CD14-positive monocyte (primary cell): ENCODE measurements around the gene BRINP3. TPM values are rescaled to one million over a fixed set of nuclear protein-coding genes. Genes with fewer than 3 reads are reported as not detected.

Experiments
- DNase-seq, 3 donors: peaks; one replicate each; pipeline ENCODE4 v3.0.0-alpha.2; 2011 to 2022
- H2AFZ ChIP-seq: 2 replicates; pipeline ENCODE4 v1.6.0; 2012; ENCODE audit warnings: mild to moderate bottlenecking, low read depth, low read length, inconsistent platforms; ENCODE audit not compliant: insufficient read depth, poor library complexity, severe bottlenecking
- H3K27ac ChIP-seq, 2 donors: 1 replicate in 1 of 2; 2 replicates in 1 of 2; pipeline ENCODE4 v1.5.1; 2012 to 2013; ENCODE audit warnings: low read length in 2 of 2, control low read depth in 1 of 2, inconsistent platforms in 1 of 2, low read depth in 1 of 2, mild to moderate bottlenecking in 1 of 2
- H3K27me3 ChIP-seq, 2 donors: one replicate each; pipeline versions ENCODE4 v1.6.0 to v1.6.1; 2011 to 2013; ENCODE audit warnings: low read length in 2 of 2; ENCODE audit not compliant: control insufficient read depth in 2 of 2, insufficient read depth in 2 of 2
- H3K36me3 ChIP-seq, 2 donors: replicated peaks in 1 of 2; 1 replicate in 1 of 2; 2 replicates in 1 of 2; pipeline versions ENCODE4 v1.5.1 to v1.6.1; 2012 to 2013; ENCODE audit warnings: low read length in 2 of 2, control low read depth in 1 of 2, inconsistent platforms in 1 of 2, mild to moderate bottlenecking in 1 of 2; ENCODE audit not compliant: insufficient read depth in 2 of 2, control insufficient read depth in 1 of 2
- H3K4me1 ChIP-seq, 2 donors: 1 replicate in 1 of 2; 2 replicates in 1 of 2; pipeline versions ENCODE4 v1.5.1 to v1.6.1; 2012 to 2013; ENCODE audit warnings: low read length in 2 of 2, control low read depth in 1 of 2, inconsistent platforms in 1 of 2, mild to moderate bottlenecking in 1 of 2, moderate library complexity in 1 of 2; ENCODE audit not compliant: insufficient read depth in 2 of 2, control insufficient read depth in 1 of 2
- H3K4me2 ChIP-seq: replicated peaks from 2 replicates; pipeline ENCODE3; 2012; ENCODE audit warnings: low read length, moderate library complexity, mild to moderate bottlenecking; ENCODE audit not compliant: poor library complexity, severe bottlenecking; ENCODE audit errors: extremely low read depth
- H3K4me3 ChIP-seq, 3 experiments: fragments of 200-600 bp in 1 of 3; sonication (generic) in 1 of 3; replicated peaks in 1 of 3; 1 replicate in 2 of 3; 2 replicates in 1 of 3; pipeline ENCODE4 v1.5.1; 2011 to 2013; ENCODE audit warnings: low read length in 3 of 3, mild to moderate bottlenecking in 3 of 3, control low read depth in 2 of 3, low read depth in 2 of 3, inconsistent platforms in 1 of 3, moderate library complexity in 1 of 3
- H3K79me2 ChIP-seq: 2 replicates; pipeline ENCODE4 v1.6.0; 2012; ENCODE audit warnings: mild to moderate bottlenecking, control low read depth, inconsistent platforms, low read length, moderate library complexity; ENCODE audit not compliant: insufficient read depth
- H3K9ac ChIP-seq: 2 replicates; pipeline ENCODE4 v1.6.0; 2017; ENCODE audit warnings: low read length, mild to moderate bottlenecking; ENCODE audit not compliant: insufficient read depth, poor library complexity, severe bottlenecking
- H3K9me3 ChIP-seq, 2 donors: replicated peaks in 1 of 2; 1 replicate in 1 of 2; 2 replicates in 1 of 2; pipeline versions ENCODE4 v1.5.1 to v1.6.1; 2012 to 2013; ENCODE audit warnings: low read length in 2 of 2, control low read depth in 1 of 2; ENCODE audit not compliant: control insufficient read depth in 1 of 2, insufficient read depth in 1 of 2
- H4K20me1 ChIP-seq: 2 replicates; pipeline ENCODE4 v1.6.0; 2012; ENCODE audit warnings: mild to moderate bottlenecking, low read length, control low read depth, moderate library complexity; ENCODE audit not compliant: insufficient read depth
- H3K27ac Mint-ChIP-seq, 7 donors: one replicate each; pipeline ENCODE4 v1.8.0; 2020; ENCODE audit warnings: mild to moderate bottlenecking in 7 of 7, mixed read lengths in 7 of 7, moderate library complexity in 6 of 7, inconsistent platforms in 2 of 7
- H3K27me3 Mint-ChIP-seq, 3 donors: one replicate each; pipeline ENCODE4 v1.8.0; 2021 to 2022; ENCODE audit warnings: low read depth in 3 of 3, mild to moderate bottlenecking in 3 of 3, mixed read lengths in 3 of 3, moderate library complexity in 3 of 3, inconsistent platforms in 1 of 3
- H3K36me3 Mint-ChIP-seq, 2 donors: one replicate each; pipeline ENCODE4 v1.8.0; 2020; ENCODE audit warnings: mixed read lengths in 2 of 2, inconsistent platforms in 1 of 2, mild to moderate bottlenecking in 1 of 2
- H3K4me1 Mint-ChIP-seq: one replicate; pipeline ENCODE4 v1.8.0; 2020; ENCODE audit warnings: mild to moderate bottlenecking, mixed read lengths
- H3K4me3 Mint-ChIP-seq, 2 donors: one replicate each; pipeline ENCODE4 v1.8.0; 2020; ENCODE audit warnings: mild to moderate bottlenecking in 2 of 2, mixed read lengths in 2 of 2, moderate library complexity in 1 of 2
- H3K9me3 Mint-ChIP-seq, 7 donors: one replicate each; pipeline ENCODE4 v1.8.0; 2020 to 2022; ENCODE audit warnings: mixed read lengths in 7 of 7, mild to moderate bottlenecking in 6 of 7, moderate library complexity in 6 of 7, inconsistent platforms in 2 of 7
- CTCF ChIP-seq: fragments of 200-600 bp; IDR thresholded peaks from one replicate; pipeline ENCODE4 v1.8.0; 2022; ENCODE audit warnings: antibody characterized with exemption, mild to moderate bottlenecking
- WGBS: methylation state at CpG from one replicate; pipeline ENCODE4 v1.1.5; 2013; ENCODE audit warnings: missing lambda C conversion rate; ENCODE audit not compliant: insufficient coverage; 5-methylcytosine and 5-hydroxymethylcytosine counted together
- intact Hi-C, 2 donors: fragments of 100-400 bp; cut with micrococcal nuclease; formaldehyde crosslinking; loops; one replicate each; pipeline versions ENCODE4 v1.15.0 to v1.15.1; 2023
- polyA plus RNA-seq, 3 donors: library from polyadenylated mRNA; depleted of rRNA in 1 of 3; unstranded in 2 of 3; stranded (reverse) in 1 of 3; fragments of 300-500 nt in 2 of 3; fragments of >200 nt in 1 of 3; fragmentation: Illumina TruSeq in 2 of 3; gene quantifications; 1 replicate in 2 of 3; 2 replicates in 1 of 3; pipeline ENCODE4 v1.2.3, GENCODE V29; 2012 to 2021

Gene BRINP3
- polyA plus RNA-seq, 3 donors = not detected

- no peaks in the 10 kb centered on the region for H3K36me3 Mint-ChIP-seq
- Histone ChIP-seq H3K79me2 (no peaks in the 10 kb centered on the region), H2AFZ (no peak overlapping the region), H3K9ac (no peak overlapping the region), H3K27me3 (no peaks in the 10 kb centered on the region), H3K27ac (no peak overlapping the region), H4K20me1 (no peaks in the 10 kb centered on the region), H3K9me3 (no peaks in the 10 kb centered on the region), H3K4me2 (no peak overlapping the region), H3K36me3 (no peaks in the 10 kb centered on the region), H3K4me3 (no peak overlapping the region), H3K4me1 (no peaks in the 10 kb centered on the region)
- no peak overlapping the region for H3K27ac Mint-ChIP-seq
- intact Hi-C loops = no loop called here
- H3K4me3 Mint-ChIP-seq = no peak overlapping the region
- no CpG with 5 or more reads among the region's 1 CpG for WGBS
- no peaks in the 10 kb centered on the region for H3K9me3 Mint-ChIP-seq
- no peaks in the 10 kb centered on the region for H3K27me3 Mint-ChIP-seq
- no peak for TF ChIP-seq CTCF
- DNase-seq = no peak
- peaks cover 2% of the 10 kb centered on the region for H3K4me1 Mint-ChIP-seq
Observed at GRCh38 chr1:190376044-190376443, 101.6 kb downstream of the BRINP3 start.

- no peaks in the 10 kb centered on the region for H3K36me3 Mint-ChIP-seq
- Histone ChIP-seq H3K36me3 (no peaks in the 10 kb centered on the region), H3K4me3 (no peak overlapping the region), H3K27ac (no peak overlapping the region), H3K4me2 (no peak overlapping the region), H3K9me3 (no peaks in the 10 kb centered on the region), H3K9ac (no peak overlapping the region), H2AFZ (no peak overlapping the region), H3K27me3 (no peaks in the 10 kb centered on the region), H3K4me1 (no peaks in the 10 kb centered on the region), H4K20me1 (no peaks in the 10 kb centered on the region), H3K79me2 (no peaks in the 10 kb centered on the region)
- WGBS = no CpG with 5 or more reads among the region's 2 CpGs
- H3K4me3 Mint-ChIP-seq = no peak overlapping the region
- no peak for DNase-seq
- no peak for TF ChIP-seq CTCF
- H3K9me3 Mint-ChIP-seq = no peaks in the 10 kb centered on the region
- intact Hi-C loops = no loop called here
- no peak overlapping the region for H3K27ac Mint-ChIP-seq
- no peaks in the 10 kb centered on the region for H3K27me3 Mint-ChIP-seq
- H3K4me1 Mint-ChIP-seq = peaks cover 2% of the 10 kb centered on the region
Observed at GRCh38 chr1:190373705-190374336, 103.8 kb downstream of the BRINP3 start.
